GM12892 (cell line): ENCODE data around the gene PNLIP.

Experiments
- POLR2A ChIP-seq: IDR thresholded peaks from 2 replicates; pipeline ENCODE4 v1.6.1; 2011; ENCODE audit warnings: low read depth, low read length, control low read depth
- POLR2AphosphoS5 ChIP-seq: IDR thresholded peaks from 2 replicates; pipeline ENCODE4 v1.6.1; 2011; ENCODE audit warnings: low read depth, low read length, control low read depth
- TAF1 ChIP-seq: IDR thresholded peaks from 2 replicates; pipeline ENCODE4 v1.6.1; 2011; ENCODE audit warnings: low read depth, mild to moderate bottlenecking, control low read depth, low read length, borderline replicate concordance

DNA sequence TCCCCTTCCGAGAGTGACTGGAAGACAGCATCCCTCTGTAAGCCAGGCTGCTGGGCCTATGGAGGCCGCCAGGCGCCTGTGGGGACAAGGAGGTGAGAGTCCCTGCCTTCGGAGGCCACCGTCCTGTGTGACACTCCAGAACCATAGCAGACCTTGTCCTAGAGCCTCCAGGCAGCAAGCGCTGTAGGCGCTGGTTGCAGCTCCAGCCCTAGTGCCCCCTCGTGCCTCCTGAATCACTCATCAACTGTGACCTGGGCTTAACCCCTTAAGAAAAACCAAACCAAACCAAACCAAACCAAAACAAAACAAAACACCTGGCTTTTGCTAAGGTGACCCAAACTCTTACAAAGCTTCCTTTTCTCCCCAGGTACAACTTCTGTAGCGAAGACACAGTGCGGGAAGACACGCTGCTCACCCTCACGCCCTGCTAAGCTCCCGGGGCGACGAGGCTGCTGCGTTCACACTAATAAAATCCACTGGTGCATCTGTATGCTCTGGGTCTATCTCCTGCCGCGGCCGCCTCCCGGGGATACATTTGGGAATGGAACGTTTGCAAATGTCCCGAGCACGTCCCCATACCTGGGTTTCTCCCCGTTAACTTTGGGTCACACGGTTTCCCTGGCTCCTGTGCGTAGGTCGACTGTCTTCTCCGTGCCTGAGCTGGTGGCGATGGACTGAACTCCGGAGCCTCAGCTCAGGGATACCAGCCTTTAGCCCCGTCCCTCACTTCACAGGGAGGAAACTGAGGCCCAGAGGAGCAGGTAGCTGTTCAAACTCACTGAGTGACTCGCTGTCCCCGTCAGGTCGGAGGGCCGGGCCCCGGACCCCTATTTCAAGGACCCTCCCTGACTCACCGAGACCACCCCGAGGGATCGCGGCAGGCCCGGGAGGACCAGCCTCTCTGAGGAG is 63.2 kb downstream of the PNLIP start:
- TF ChIP-seq POLR2AphosphoS5 (no peak), TAF1 (no peak), POLR2A (no peak)
